ENCODE data around the gene KCNH1.

KCNH1 gene

DNA sequence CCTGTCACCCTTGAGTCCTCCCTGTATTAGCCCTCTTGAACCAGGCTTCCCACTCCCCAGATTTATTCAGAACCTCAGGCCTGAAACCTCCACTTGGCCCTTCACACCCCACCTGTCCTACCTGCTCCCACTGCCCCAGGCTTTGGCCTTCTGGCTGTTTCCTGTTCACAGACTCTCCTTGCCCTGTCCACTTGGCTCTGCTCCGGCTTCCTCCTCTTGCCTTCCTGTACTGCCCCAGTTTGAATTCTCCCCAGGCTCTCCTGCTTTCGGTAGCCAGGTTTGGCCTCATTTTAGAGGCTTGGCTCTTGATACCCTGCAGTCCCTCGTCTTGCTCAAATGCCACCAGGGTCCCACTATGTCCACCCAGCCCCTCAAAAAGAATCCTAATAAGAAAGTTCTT, 385.2 kb downstream of the KCNH1 start:
- DNase-seq = no peak

DNA sequence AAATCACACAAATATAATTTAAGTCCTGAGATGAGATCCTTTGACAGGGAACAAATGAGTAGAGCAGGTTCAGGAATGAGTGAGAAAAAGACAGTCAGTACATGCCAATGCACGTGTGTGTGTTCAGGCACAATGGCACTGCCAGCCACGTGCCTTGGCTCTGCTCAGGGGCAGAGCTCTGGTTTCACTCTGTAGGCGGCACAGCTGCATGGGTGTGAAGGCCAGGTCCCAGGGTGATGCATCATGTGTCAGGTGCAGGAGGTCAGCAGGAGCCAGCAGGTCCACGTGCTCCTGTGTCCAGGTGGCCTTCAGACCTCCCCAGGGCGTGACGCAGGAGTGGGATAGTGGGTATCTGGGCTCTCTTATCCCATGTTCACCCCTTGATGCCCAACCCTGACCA, 386.1 kb downstream of the KCNH1 start:
- DNase-seq = no peak

GRCh38 chr1:210747112-210747511, 386.8 kb downstream of the KCNH1 start:
- no peak for DNase-seq

DNA sequence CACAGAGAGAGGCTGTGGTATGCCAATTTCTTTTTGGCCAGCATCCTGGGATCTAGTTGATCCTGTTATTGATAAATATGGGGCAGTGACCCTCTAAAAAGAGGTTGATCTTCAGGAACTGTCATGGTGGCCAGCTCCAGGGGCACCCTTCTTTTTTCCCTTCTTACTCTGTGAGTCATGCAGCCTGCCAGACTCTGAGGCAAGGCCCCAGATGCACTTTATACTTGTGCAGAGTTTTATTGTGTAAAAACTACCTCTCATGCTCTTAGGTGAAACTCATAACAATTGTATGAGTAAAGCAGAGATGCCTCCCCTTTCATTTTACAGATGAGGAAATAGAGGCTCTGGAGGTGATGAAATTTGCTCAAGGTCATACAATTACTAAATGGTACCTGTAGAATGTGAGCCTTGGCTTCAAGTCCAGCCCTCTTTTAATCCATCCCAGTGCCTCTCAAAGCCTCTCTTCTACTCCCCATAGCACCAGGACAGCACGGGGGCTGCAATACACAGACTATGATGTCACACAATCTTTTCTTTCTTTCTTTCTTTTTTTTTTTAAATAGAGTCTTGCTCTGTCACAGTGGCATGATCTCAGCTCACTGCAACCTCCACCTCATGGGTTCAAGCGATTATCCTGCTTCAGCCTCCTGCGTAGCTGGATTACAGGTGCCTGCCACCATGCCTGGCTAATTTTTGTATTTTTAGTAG, 387.8 kb downstream of the KCNH1 start:
- no peak for DNase-seq

GRCh38 chr1:210743038-210743437, 390.9 kb downstream of the KCNH1 start:
- DNase-seq = no peak

- no peak for DNase-seq
Observed at GRCh38 chr1:210741564-210741963, 392.4 kb downstream of the KCNH1 start.

GRCh38 chr1:210739627-210740026, 394.3 kb downstream of the KCNH1 start:
- DNase-seq = no peak

DNA sequence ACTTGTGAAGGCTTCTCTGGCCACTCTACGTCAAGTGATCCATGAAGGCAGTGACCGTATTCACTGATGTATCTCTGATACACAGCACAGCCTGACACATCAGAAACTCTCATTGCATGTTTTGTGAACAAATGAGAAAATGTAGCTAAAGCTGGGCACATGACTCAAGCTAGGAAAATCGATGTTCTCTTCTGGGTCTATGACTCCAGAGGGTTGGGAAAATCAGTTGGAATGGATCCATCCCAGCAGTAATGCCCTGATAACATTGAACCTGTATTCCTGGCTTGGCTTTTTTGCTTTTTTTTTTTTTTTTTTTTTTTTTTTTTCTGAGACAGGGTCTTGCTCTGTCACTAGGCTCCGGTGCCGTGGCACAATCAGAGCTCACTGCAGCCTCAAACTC, 395.7 kb downstream of the KCNH1 start:
- no peak for DNase-seq

DNA sequence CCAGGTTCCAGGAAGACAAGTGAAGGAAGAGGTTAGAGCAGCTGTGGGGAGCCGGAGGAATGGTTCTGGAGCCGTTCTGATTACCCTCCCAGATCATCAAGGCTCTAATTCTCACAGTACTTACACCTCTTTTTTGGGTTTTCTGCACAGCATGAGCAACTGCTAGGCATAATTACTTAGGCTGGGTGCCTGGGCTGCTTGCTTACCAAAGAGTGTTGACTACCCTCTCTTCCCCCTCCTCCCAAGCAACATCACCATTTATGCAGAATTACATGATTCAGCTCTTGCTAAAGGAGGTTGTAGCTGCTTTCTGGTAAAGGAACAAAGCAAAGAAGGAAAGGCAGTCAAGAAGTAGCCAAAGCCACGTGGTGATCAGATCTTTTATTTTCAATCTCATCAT, 397.2 kb downstream of the KCNH1 start:
- DNase-seq = no peak

DNA sequence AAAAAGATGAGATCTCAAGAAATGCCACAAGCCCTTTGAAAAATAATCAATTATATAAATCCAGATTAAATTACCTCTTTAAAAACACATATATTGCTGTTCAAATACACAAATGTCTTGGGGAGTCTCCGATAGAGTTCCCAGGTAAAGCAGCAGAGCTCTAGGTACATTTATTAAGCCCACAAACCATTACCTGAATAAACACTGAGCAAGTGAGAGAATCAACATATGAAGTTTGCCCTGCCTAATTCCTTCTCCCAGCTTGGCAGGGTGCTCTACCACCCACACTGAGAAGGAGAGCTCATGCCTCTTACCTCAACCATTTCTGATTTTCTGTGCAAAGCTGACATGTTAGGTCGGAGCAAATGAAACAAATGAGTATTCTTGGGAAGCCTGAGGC, 402.4 kb downstream of the KCNH1 start:
- DNase-seq = no peak

DNA sequence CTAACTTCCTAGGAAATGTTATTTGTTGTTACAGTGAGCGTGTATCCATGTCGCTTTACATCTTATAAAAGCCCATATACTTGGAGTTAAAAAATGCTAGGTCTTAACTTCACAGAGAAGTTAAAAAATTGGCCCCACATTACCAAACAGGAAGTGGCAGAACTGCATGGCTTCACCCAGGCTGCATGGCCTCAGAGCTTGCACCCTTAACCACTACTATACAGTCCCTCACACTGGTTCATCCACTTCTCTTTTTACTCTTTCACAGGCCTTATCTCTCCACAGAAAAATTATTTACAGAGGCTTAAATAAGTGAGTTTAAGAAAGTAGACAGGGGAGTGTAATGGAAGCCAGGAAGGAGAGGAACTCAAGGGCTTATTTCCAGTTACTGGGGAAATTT, 402.8 kb downstream of the KCNH1 start:
- DNase-seq = no peak

- DNase-seq = no peak
Observed at GRCh38 chr1:210730023-210730422, 403.9 kb downstream of the KCNH1 start.

DNA sequence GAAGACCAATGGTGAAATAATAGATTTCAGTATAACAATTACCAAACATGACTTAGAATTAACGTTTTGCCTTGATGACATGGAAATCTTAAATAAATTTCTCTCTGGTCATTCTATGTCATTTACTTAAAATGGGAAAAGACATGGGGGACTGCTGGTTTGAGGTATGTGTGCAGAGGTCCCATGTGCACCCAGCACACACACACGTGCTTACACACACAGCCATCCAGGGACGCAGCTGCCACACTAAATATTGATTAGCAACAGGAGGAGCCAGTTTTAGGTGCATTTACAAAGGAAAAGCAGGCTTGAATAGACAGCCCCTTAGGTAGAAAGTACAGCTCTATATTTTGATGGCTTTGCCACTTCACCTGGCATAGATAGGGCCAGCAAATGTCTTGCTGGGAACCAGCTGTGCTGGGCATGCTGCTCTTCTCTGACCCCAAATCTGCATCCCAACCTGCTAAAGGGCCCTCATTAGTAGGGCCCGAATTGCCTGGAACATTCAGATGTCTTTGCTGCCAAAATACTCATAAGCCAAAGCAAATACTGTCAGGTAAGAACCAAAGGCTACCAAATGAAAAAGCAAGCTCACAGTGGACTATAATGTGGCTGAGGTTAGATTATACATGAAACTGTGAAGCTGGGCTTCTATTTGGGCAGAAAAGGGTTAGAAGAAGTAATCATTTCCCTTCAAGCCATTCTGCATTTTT, 405.4 kb downstream of the KCNH1 start:
- no peak for DNase-seq

- DNase-seq = no peak
Observed at GRCh38 chr1:210727709-210728108, 406.2 kb downstream of the KCNH1 start.

DNA sequence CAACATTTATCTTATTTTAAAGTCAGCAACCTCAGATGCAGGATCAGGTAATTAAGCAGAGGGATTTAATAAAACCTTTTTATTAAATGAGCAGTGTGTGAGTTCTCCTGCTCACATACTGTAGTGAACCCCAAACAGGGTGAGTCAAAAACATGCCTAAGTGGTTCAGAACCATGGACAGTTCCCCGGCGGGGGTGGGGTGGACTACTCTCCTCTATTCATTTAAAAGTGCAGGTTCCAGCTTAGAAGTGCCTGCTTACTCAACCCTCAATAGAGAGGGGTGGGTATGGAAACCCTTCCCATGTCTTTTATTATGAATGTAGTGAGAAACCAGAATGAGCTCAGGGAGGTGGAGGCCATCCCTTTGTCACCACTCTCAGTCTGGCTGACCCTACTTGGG, 407.3 kb downstream of the KCNH1 start:
- DNase-seq = no peak

GRCh38 chr1:210724768-210725167, 409.2 kb downstream of the KCNH1 start:
- no peak for DNase-seq

- no peak for DNase-seq
Observed at GRCh38 chr1:210723646-210724045, 410.3 kb downstream of the KCNH1 start.

- no peak for DNase-seq
Observed at GRCh38 chr1:210722410-210723081, 411.4 kb downstream of the KCNH1 start.

DNA sequence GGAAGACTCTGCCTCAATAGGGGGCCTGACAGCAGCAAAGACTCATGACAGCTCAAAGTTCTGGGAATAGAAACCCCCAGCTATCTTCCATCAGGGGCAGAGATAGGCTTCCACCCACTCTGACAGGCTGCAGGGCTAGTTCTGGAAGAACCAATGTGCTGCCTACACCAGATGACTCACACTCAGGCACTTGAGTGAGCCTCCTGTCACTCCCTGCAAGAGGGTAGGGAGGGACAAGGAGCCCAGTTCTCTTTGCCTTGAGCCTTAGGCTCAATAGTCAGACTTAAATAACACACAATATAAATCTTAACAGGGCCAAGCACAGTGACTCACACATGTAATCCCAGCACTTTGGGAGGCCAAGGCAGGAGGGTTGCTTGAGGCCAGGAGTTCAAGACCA, 418.9 kb downstream of the KCNH1 start:
- no peak for DNase-seq

- no peak for DNase-seq
Observed at GRCh38 chr1:210711825-210712612, 421.9 kb downstream of the KCNH1 start.

DNA sequence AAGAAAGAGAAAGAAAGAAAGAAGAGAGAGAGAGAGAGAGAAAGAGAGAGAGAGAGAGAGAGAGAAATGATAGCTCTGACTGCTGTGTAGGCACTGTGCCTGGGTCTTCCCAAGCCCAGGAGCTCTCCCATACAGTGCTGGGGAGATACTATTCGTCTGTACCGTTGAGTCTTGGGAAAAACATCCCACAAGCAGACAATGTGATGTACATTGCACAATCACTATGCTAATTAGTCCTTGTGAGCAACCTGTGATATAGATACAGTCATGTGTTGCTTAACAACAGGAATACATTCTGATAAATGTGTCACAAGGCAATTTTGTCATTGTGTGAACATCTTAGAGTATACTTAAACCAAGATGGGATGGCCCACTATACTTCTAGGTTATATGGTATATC, 424.2 kb downstream of the KCNH1 start:
- no peak for DNase-seq

DNA sequence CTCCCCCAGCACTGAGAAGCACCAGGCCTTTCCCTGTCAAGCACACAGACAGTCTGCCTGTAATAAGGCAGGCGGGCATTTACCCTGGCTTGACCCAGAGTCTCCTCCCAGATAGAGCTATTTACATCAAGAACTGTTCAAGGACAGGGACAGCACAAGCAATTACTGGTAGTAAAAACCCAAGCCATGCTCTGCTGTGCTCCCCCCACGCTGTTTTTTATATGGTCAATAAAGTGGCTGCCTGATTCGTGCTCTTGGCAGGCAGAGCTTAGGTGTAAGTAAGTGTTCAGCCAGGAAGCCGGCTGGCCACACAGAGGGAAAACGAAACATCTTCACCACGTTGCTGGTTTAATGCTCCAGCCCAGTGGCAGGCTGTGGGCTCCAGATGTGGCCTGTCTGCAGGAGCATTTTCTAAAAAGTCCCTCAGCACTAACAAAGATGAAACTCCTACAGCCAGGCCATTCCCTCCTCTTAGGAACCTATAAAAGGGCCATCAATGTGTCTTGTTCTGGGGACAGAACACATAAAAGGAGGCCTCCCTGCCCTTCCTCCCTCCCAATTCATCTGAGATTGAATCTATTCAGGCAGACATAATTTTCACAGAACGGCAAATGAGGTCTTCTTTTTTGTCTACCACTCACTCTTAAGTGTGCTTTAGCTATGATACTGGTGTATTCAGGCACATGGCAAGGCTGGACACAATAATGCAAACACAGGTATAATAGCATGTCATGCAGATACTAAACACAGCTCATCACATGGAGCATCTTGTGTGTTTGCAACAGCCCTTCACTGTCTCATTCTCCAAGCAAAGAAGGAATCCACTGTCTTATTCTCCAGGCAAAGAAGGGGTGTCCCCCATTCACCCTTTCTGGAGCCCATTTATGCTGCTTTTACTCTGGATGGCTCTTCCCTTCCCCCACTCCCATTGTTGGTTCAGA, 426.4 kb downstream of the KCNH1 start:
- DNase-seq = no peak
